ENCODE data around the gene MFRP. TPM values are rescaled to one million over a fixed set of nuclear protein-coding genes. Genes with fewer than 3 reads are reported as not detected.
"Not testable (repeated sequence)": the region's sequence is repeated elsewhere in the genome, so short reads cannot be mapped to it uniquely, and the experiment has no call there.

Gene MFRP
- under 1 TPM in 2 of 3 donors, not detected in 1; 0.03 to 0.11 TPM for polyA plus RNA-seq

DNA sequence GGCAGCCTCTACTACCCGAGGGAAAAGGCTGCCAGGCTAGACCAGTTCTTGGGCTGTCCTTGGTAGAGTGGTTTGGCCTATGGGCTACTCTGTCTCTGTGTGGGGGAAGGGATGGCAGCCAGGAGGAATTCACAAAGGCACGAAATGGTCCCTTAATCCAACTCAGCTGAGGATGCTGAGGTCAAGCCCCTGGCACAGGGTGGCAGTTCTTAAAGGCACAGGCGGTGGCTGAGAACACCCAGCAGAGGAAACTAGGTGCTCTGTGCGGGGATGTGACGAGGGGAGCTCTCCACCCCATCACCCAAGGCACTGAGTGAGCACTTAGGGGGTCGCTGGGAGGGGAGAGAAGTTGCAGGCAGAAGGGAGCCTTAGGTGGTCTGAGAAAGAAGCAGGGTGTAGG lies at the start of gene MFRP:
Gene MFRP (minus strand): TSS at position 101 of the 400 bp plus-strand sequence. CDS start 192 bp downstream, outside the sequence.
- 50 to 78% (median 66%) methylated on average over 6 of the region's 6 CpGs for WGBS, 3 donors
- H3K27ac ChIP-seq (ENCODE audit: low read depth, low read length) = no peak within 1 kb of the TSS

DNA sequence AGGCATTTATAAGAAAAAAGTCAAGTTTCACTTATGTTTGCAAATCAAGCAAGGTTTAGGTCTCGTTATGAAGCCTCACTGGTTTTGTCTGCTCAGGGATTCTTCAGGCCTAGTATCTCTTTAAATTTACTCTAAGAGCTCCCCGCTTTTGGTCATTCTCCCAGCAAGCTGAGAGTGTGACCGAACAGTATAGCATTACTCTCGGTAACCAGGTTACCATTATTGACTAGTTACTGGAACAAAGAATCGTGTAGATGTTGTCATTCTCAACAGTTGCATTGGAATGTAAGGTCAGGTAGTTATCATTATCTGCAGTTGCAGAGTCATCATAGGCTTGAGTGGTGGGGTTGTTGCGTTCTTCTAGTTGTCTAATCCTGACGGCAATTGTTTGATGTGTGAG lies 44.8 kb upstream of the MFRP start:
- 86 to 93% (median 90%) methylated on average over 7 of the region's 7 CpGs for WGBS, 3 donors
- H3K27ac ChIP-seq (ENCODE audit: low read depth, low read length) = no peak overlapping the region

DNA sequence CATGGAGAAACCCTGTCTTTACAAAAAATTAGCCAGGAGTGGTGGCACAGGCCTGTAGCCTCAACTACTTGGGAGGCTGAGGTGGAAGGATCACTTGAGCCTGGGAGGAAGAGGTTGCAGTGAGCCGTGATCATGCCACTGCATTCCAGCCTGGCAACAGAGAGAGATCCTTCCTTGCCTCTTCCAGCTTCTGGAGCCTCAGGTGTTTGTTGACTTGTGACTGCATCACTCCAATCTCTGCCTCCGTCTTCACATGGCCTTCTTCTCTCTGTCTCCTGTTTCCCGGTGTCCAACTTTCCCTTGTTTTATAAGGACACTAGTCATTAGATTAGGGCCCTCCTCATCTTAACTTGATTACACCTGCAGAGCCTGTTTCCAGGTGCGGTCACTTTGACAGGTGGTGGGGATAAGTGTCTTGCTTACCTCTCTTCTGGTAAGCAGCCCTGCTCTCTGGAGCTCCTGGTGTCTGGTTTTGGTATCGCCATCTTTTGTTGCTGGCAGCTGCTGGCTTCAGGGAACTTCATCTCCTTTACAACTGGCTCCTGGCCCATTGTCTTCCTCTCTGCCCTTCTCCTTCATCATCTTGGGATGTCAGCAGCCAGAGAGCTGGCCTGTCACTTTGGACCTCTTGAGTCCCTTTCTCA lies 43.2 kb upstream of the MFRP start:
- H3K27ac ChIP-seq (ENCODE audit: low read depth, low read length) = no peak overlapping the region
- WGBS, 3 donors = 74 to 84% (median 74%) methylated on average over 5 of the region's 5 CpGs

DNA sequence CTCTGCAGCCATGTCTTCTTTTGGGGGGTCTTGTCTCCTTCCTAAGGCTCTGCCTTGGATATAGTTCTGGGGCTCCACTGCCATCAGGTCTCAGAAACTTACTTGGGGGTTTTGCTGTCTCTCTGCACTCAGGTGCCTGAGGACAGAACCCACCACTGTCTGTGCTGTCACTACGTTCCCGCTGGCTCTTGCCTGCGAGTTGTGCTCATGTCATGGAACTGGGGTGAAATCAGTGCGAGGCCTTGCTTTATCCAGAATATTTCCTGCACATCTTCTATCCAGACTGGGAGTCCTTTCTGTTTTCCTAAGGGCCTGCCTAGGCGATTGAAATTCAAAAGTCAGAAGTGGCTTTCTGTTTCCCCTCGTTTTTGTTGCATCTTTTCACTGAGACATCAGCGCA lies 41.6 kb upstream of the MFRP start:
- 85 to 90% (median 90%) methylated on average over 7 of the region's 7 CpGs for WGBS, 3 donors
- no peak overlapping the region for H3K27ac ChIP-seq (ENCODE audit: low read depth, low read length)

DNA sequence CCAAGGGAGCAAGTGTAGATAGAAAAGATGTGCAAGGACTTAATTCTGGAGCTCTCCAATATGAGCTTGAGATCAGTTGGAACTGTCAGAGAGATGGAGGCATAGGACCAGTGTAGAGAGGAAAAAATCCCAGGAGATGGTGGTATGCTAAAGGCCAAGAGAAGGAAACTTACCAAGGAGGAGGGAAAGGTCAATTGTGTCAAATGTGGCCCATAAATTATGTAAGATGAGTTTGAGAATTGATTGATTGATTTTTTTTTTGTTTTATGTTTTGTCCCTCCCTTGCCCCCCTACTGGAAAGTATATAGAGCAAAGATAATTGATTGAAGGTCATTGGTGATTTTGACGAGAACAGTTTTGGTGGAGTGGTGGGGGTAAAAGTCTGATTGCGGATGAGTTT lies 37.8 kb upstream of the MFRP start:
- H3K27ac ChIP-seq (ENCODE audit: low read depth, low read length) = no peak overlapping the region
- 70 to 94% (median 90%) methylated on average over 2 of the region's 2 CpGs for WGBS, 3 donors

DNA sequence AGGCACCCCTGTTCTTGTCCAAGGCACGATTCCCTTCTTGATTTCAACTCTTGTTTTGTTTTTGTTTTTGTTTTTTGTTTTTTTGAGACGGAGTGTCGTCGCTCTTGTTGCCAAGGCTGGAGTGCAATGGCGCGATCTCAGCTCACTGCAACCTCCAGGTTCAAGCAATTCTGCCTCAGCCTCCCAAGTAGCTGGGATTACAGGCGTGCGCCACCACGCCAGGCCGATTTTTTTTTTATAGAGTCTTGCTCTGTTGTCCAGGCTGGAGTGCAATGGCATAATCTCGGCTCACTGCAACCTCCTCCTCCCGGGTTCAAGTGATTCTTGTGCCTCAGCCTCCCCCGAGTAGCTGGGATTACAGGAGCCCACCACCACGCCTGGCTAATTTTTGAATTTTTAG lies 36.0 kb upstream of the MFRP start:
- not testable (repeated sequence) for H3K27ac ChIP-seq (ENCODE audit: low read depth, low read length)
- WGBS, 3 donors = 85 to 88% (median 87%) methylated on average over 14 of the region's 14 CpGs

DNA sequence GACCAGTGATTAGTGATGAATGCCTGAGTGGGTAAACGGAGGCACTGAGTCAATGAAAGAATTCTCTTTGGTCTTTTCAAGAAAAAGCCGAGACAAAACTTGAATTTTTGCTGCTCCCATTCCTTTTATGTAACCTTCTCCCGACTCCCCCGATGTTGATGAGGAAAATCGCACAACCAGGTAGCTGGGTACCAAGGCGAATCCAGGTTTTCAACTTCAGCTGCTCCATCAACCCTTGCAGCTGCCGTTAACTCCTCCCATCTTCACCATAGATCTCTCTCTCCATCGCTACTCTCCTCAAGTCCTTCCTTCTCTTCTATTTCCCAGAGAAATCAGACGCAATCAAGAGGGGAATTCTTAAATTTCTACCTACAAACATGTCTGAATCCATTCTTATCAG lies 35.6 kb upstream of the MFRP start:
- H3K27ac ChIP-seq (ENCODE audit: low read depth, low read length) = no peak overlapping the region
- WGBS, 3 donors = 8 to 10% (median 10%) methylated on average over 9 of the region's 9 CpGs

DNA sequence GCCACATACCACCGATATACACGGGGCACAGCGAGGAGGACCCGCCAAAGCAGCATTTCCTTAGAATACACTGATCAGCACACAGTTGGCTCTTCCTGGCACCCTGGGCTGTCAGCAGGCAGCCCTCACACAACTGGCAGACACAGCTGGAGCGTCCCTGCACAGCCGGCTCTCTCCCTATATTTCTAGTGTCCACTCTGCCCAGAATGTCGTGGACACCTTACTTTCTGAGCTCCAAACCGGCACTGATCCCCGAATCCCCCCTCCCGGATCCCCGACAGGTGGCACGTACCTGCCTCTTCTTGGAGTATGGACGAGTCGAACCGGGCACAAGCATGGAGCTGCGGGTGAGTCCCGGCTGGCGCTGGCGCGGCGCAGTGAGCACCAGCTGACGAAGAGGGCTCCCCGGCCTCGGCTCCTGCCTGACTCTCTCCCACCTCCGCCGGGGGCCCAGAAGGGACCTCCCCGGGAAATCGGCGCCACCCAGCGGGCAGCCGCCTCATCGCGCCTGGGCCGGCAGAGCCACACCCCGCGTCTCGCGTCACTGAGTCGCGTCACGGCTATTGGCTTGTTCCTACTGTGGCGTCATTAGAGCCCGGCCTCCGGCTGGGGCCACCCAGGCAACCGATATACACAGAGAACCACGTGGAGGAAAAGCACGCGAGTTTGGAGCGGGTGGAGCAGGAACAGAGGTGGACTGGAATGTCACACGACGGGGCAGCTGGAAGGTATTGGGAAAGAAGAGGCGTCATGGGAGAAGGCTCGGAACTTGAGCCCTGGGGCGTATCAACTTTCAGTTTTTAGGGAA lies 34.9 kb upstream of the MFRP start, which contains the start of gene USP2:
Gene USP2 (minus strand): TSS at position 510 of the 808 bp plus-strand sequence. CDS start 8,210 bp downstream, outside the sequence.
- peak within 1 kb of the TSS; percentile 31 for H3K27ac ChIP-seq (ENCODE audit: low read depth, low read length)
- WGBS, 3 donors = 0 to 1% (median 0%) methylated on average over 52 to 54 of the region's 54 CpGs

DNA sequence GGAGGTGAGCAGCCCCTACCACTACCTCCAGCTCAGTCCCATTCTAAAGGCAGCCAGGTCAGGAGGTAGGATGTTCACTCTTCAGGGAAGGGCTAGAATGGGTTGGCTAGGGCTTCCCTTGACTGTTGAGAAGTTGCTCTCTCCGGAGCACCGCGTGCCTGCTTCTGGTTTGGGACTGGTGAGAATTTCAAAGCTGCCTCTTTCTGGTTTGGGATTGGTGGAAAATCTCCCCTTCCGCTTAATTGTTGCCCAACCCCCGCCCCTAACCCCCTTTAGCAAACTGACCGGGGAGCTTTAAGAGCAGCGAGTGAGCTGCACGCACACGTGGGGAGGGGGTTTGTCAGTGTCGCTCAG lies 34.3 kb upstream of the MFRP start:
- 3 to 16% (median 12%) methylated on average over 10 of the region's 10 CpGs for WGBS, 3 donors
- H3K27ac ChIP-seq (ENCODE audit: low read depth, low read length) = no peak overlapping the region

DNA sequence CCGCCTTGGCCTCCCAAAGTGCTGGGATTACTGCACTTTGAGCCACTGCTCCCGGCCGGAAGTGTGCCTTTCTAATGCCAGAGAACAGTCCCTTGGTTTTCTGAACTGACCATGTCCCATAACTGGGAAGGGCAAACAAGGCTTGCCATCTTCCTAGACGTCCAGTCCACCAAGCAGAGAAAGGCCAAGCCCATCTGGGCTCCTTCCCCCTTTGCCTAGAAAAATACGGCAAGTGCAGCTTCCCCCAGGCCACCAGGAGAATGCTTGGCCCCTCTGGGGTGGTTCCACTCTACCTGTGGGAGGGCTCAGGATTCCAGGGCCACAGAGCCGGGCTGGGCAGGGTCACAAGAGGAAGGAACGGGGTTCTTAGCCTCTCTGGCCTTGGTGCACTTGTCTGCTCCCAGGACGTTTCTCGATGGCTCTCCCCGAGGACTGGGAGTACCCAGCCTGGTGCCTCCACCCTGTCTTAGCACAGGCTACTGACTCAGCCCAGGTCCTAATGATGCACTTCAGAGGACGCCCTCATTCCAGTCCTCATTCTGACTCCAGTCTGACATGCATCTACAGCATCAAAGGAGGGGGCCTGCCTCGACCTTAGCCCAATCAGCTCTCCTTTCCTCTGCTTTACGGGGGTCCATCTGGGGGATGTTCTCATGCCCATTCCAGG lies 33.8 kb upstream of the MFRP start:
- no peak overlapping the region for H3K27ac ChIP-seq (ENCODE audit: low read depth, low read length)
- WGBS, 3 donors = 70 to 78% (median 74%) methylated on average over 13 of the region's 13 CpGs

DNA sequence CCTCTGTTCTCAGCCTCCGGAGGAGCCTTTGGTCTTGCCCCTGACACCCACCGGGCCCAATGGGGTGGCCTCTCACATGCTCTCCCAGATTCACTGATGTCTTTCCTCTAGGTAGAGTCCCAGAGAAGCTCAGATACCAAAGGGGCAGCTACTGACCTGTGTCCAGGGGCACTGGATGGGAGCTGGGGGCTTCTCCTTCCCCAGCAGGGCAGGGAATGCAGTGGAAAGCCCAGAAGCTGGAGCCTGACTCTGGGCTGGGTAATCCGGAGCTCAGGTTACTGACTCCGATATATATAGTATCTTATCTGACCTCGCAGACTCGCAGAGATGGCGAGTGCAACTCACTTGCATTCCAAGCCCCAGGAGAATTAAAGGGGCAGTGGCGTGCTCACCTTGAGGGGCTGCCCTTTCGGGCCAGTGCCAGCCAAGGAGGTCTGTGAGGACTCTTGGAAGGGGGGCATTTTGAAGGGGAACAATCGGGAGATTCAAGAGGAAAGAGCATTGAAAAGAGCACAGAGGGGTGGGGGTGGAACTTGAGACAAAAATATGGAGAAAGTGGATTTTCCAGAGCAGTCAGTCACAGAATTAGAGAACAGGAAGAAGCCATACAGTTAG lies 32.5 kb upstream of the MFRP start:
- 40 to 83% (median 71%) methylated on average over 10 of the region's 10 CpGs for WGBS, 3 donors
- peak overlapping the region; percentile 44 for H3K27ac ChIP-seq (ENCODE audit: low read depth, low read length)

DNA sequence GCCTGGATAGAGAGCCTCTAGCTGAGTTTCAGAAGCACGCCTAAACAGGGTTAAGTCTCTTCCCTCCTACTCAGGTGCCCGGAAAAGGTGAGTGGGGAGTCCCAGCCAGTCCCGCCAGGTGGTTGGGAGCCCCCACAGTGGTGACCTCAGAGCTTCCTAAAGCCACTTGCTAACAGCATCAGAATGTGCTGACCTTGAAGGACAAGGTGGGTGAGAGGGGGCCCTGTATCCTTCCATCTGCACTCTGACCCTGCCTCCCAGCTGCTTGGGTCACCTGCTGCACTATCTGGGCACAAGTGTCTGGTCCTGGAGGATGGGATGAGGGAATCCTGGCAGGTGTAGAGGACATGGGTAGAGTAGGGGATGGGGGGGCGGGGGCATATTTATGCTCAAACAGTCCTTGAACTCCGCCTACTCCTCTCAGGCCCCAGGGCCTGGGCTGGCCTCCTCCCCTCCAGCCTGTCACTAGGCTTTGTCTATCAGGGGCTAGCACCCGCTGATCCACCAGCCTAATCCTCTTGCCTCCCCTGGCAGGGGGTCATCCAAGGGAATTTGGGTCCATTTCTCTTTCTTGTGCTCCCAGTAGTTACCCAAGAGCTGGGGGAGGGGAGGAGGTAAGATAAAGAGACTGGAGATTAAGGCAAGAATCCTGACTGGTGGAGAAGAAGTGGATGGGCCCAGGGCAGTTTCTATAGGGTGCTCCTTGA lies 31.6 kb upstream of the MFRP start:
- H3K27ac ChIP-seq (ENCODE audit: low read depth, low read length) = no peak overlapping the region
- 73 to 85% (median 75%) methylated on average over 6 of the region's 6 CpGs for WGBS, 3 donors

DNA sequence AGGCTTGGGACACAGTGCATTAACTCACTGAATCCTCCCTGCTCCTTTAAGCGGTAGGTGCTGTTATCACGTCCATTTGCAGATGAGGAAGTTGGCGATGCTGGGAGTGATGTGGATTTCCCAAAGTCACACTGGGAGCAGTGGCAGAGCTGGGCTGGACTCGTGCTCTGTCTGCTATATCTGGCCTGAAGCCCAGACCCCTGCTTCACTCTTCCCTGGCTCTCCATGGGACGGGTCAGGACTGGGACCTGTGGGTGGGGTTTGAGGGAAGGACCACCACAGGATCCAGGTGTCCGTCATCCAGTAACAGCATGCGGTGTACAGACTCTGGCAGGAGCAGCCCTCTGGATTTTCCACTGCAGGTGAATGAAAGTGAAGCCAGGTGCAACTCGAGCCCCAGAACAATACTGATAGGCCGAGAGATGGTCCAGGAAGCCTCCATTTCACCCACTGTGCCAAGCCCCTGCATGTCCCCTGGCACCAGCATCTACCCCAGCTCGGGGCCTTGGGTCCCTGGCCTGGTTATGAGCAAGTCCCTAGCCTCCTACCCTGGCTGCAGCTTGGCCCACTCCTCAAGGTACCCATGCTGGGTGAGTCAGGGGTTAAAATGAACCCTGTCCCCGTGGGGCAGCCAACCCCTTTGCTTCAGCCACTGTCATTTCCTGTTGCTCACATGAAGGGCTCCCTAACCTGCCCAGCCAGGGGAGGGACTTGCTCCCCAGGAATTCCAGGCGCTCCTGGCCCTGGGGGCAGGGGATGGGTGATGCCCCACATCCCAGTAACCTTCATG lies 30.8 kb upstream of the MFRP start:
- WGBS, 3 donors = 56 to 66% (median 63%) methylated on average over 12 of the region's 12 CpGs
- H3K27ac ChIP-seq (ENCODE audit: low read depth, low read length) = no peak overlapping the region

DNA sequence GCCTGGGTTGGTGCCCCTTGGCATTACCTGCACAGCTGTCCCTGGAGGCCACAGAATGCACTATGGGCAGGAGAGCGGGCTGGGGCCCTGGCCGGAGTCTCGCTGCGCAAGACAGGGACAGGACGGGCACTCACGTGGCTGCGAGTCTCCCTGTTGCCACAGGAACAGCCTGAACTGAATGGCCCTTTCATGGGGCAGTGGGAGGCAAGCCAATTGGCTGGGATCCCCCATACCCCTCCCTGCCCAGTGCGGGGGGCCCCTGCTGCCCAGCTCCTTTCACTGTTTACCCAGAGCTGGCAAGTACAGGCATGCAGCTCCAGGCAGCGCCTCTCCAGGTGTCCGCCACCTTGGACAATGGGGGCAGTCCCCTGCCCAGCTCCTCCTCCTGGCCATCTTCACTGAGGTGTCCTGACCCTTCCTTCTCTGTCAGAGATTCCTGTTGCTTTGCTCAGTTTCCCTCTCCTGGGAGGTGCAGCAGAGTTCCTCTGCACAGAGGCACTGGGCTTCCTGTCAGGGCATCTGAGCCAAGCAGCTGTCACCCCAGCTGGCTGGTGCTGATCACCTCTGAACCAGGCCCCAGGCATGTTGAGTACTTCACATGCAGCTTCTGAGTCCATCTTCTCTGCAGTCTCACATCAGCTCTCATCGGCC lies 29.8 kb upstream of the MFRP start:
- 42 to 80% (median 72%) methylated on average over 11 of the region's 11 CpGs for WGBS, 3 donors
- H3K27ac ChIP-seq (ENCODE audit: low read depth, low read length) = peak overlapping the region; percentile 28

DNA sequence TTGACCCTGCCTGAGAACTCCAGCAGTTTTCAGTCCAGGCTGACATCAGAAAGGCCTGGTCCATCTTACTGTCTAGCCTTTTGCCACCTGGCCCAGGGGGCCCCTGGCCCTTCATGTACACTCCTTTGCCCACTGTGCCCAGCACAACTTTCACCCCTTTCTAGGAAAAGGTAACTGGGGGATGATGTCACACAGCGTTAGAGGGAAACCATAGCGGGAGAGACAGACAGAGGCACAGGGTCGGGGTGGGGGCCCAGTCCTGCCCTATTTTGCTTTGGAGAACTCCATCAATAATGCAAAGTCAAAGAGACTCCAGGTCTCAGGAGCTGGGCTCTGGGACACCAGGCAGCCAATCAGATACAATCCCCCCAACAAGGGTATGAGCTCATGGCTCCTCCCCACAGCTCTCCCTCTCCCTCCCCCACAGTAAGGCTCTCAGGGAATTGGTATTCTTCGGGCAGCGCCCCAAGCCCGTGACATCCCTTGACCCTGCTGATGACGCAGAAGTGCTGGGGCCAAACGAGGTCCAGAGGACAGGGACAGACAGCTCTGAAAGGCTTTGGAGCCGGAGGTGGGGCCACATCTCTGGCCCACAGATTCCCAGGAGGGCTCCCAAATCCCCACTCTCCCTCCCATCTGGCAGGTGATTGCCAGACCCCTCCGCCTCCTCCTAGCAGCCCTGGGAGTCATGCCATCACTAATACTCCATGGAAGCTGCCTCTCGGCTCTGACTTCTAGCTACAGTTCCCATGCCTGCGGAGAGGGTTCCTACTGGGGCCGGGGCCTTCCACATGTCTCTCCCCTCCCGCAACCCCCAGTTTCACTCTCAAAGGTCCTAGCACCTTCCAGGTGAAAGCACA lies 29.1 kb upstream of the MFRP start:
- peak overlapping the region; percentile 28 for H3K27ac ChIP-seq (ENCODE audit: low read depth, low read length)
- 54 to 66% (median 62%) methylated on average over 14 of the region's 14 CpGs for WGBS, 3 donors

DNA sequence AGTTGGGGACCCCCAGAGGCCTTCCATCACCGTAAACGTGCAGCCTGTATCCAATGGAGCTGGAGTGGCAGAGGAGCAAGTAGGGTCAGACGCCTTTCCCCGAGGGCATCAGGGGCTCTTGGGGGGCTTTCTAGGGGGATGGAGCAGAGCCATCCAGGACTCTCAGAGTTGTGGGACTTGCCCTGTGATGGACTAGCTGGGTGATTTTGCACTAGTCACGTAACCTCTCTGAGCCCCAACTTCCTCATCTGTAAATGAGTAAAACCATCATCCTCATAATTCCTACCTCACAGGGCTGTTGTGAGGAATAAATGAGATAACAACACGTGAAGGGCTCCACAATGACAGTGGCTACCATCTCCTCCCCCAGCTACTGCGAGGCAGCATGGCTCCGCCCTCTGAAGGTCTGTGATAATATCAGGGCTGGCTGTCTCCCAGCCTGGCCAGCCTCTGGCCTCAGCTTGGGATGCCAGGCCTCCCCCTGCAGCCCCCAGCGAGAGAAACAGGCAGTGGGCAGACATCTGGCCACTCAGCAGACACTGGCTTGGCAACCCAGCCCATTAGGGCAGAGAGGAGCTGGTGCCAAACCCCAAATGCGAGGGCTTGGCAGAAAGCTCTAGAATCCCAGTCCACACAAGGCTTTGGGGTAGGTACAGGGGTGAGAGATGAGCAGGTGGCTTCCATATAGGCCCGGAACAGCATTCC lies 28.3 kb upstream of the MFRP start:
- WGBS, 3 donors = 46 to 51% (median 46%) methylated on average over 11 of the region's 11 CpGs
- H3K27ac ChIP-seq (ENCODE audit: low read depth, low read length) = no peak overlapping the region

All from adipose tissue (tissue), 3 donors.